Stomach (tissue), 9 donors: ENCODE data around the gene ATR. TPM values are rescaled to one million over a fixed set of nuclear protein-coding genes. Genes with fewer than 3 reads are reported as not detected.

Experiments used
- DNase-seq, 2 donors: peaks; one replicate each; pipeline versions ENCODE4 v3.0.0 to v3.0.0-alpha.2; 2013 to 2019
- H3K27ac ChIP-seq, 5 donors: fragments of 200-600 bp in 4 of 5; sonication (generic) in 4 of 5; one replicate each; pipeline ENCODE4 v1.5.1; 2013 to 2019; ENCODE audit warnings: mild to moderate bottlenecking in 1 of 5, moderate library complexity in 1 of 5
- H3K27me3 ChIP-seq, 3 donors: fragments of 200-600 bp; sonication (generic); one replicate each; pipeline ENCODE4 v1.5.1; 2017 to 2019; ENCODE audit warnings: mixed run types in 1 of 3
- H3K36me3 ChIP-seq, 4 donors: fragments of 200-600 bp; sonication (generic); 1 replicate in 3 of 4; 2 replicates in 1 of 4; pipeline ENCODE4 v1.5.1; 2016 to 2019
- H3K4me1 ChIP-seq, 4 donors: fragments of 200-600 bp; sonication (generic); one replicate each; pipeline ENCODE4 v1.5.1; 2016 to 2019
- H3K4me3 ChIP-seq, 4 donors: fragments of 200-600 bp; sonication (generic) in 3 of 4; one replicate each; pipeline ENCODE4 v1.5.1; 2016 to 2019; ENCODE audit warnings: mild to moderate bottlenecking in 1 of 4
- H3K9me3 ChIP-seq, 4 donors: fragments of 200-600 bp; sonication (generic); one replicate each; pipeline ENCODE4 v1.5.1; 2016 to 2019
- CTCF ChIP-seq, 7 experiments: fragments of 450-650 bp in 4 of 7; fragments of 200-600 bp in 3 of 7; sonication (generic) in 3 of 7; IDR thresholded peaks; one replicate each; pipeline ENCODE4 v1.5.1; 2016 to 2019; ENCODE audit warnings: antibody characterized with exemption in 7 of 7, control low read depth in 2 of 7, mild to moderate bottlenecking in 1 of 7
- EP300 ChIP-seq: sonication (generic); formaldehyde crosslinking; IDR thresholded peaks from one replicate; pipeline ENCODE4 v1.6.1; 2017; ENCODE audit warnings: antibody characterized with exemption
- POLR2A ChIP-seq, 4 donors: fragments of 450-650 bp; IDR thresholded peaks; one replicate each; pipeline ENCODE4 v1.6.1; 2016; ENCODE audit warnings: antibody characterized with exemption in 4 of 4, control low read depth in 2 of 4, mild to moderate bottlenecking in 1 of 4, moderate library complexity in 1 of 4
- POLR2AphosphoS5 ChIP-seq, 3 donors: sonication (generic); formaldehyde crosslinking; IDR thresholded peaks; one replicate each; pipeline ENCODE4 v1.6.1; 2016; ENCODE audit warnings: antibody characterized with exemption in 3 of 3
- WGBS, 5 donors: extraction: QIAGEN DNeasy Blood & Tissue Kit in 3 of 5; methylation state at CpG; one replicate each; pipeline versions ENCODE4 v1.1.5 to v1.1.7; 2013 to 2018; 5-methylcytosine and 5-hydroxymethylcytosine counted together
- intact Hi-C: fragments of 100-400 bp; cut with DNase I; formaldehyde crosslinking; loops from one replicate; pipeline ENCODE4 v1.15.1; 2023; ENCODE audit warnings: low total_unique reads
- polyA plus RNA-seq, 3 donors: library from polyadenylated mRNA; stranded (reverse); fragments of 200-250 nt; gene quantifications; one replicate each; pipeline ENCODE4 v1.2.3, GENCODE V29; 2013
- total RNA-seq, 5 donors: library from RNA; depleted of rRNA; stranded (reverse); fragments of >200 nt; gene quantifications; one replicate each; pipeline versions ENCODE4 v1.1.0 to v1.2.3, GENCODE V29; 2014 to 2016
- donor health status: healthy with polysubstance abuse.
- donor health status: Bipolar disorder and iron deficiency.
- donor health status: healthy.

Gene ATR
- total and polyA plus RNA-seq, 8 donors, result 6.0 to 51.0 (median 14.5) TPM

GRCh38 chr3:142467768-142468167 lies 110.8 kb downstream of the ATR start:
- no peak for DNase-seq
- intact Hi-C loops, result no loop called here
- Histone ChIP-seq H3K4me3 (no peak overlapping the region), H3K36me3 (peaks cover 0 to 28% (median 15%) of the 10 kb centered on the region in 4 donors), H3K27me3 (no peaks in the 10 kb centered on the region), H3K4me1 (no peaks in the 10 kb centered on the region), H3K9me3 (no peaks in the 10 kb centered on the region), H3K27ac (no peak overlapping the region)
- 93 to 99% (median 95%) methylated on average over 3 of the region's 3 CpGs for WGBS, 5 donors
- TF ChIP-seq POLR2A (IDR thresholded peaks at IDR 0.05) (no peak), CTCF (IDR thresholded peaks at IDR 0.05) (no peak), POLR2AphosphoS5 (IDR thresholded peaks at IDR 0.05) (no peak), EP300 (no peak)

GRCh38 chr3:142460689-142461088 lies 117.8 kb downstream of the ATR start:
- DNase-seq, result no peak
- Histone ChIP-seq H3K4me1 (no peaks in the 10 kb centered on the region), H3K27ac (no peak overlapping the region), H3K36me3 (peaks cover 0 to 80% (median 69%) of the 10 kb centered on the region in 4 donors), H3K4me3 (no peak overlapping the region), H3K27me3 (no peaks in the 10 kb centered on the region), H3K9me3 (no peaks in the 10 kb centered on the region)
- 89 to 92% (median 91%) methylated on average over 3 of the region's 3 CpGs for WGBS, 5 donors
- intact Hi-C loops, result no loop called here
- TF ChIP-seq CTCF (IDR thresholded peaks at IDR 0.05) (no peak), EP300 (no peak), POLR2AphosphoS5 (IDR thresholded peaks at IDR 0.05) (no peak), POLR2A (IDR thresholded peaks at IDR 0.05) (no peak)

GRCh38 chr3:142459929-142460328 lies 118.6 kb downstream of the ATR start:
- DNase-seq, result no peak
- intact Hi-C loops, result no loop called here
- Histone ChIP-seq H3K27ac (no peak overlapping the region), H3K36me3 (peaks cover 0 to 80% (median 71%) of the 10 kb centered on the region in 4 donors), H3K4me1 (no peaks in the 10 kb centered on the region), H3K27me3 (no peaks in the 10 kb centered on the region), H3K9me3 (no peaks in the 10 kb centered on the region), H3K4me3 (no peak overlapping the region)
- TF ChIP-seq EP300 (no peak), POLR2AphosphoS5 (IDR thresholded peaks at IDR 0.05) (no peak), CTCF (IDR thresholded peaks at IDR 0.05) (no peak), POLR2A (IDR thresholded peaks at IDR 0.05) (no peak)
- 74 to 90% (median 88%) methylated on average over 2 of the region's 2 CpGs for WGBS, 5 donors

- no peaks in the 10 kb centered on the region for H3K27me3 ChIP-seq
- H3K4me3 ChIP-seq, result no peak overlapping the region
- WGBS, 5 donors, result 76 to 96% (median 89%) methylated on average over 3 of the region's 3 CpGs
- intact Hi-C loops, result no loop called here
- TF ChIP-seq CTCF (IDR thresholded peaks at IDR 0.05) (no peak), POLR2A (IDR thresholded peaks at IDR 0.05) (no peak)
- H3K27ac ChIP-seq, result no peak overlapping the region
- H3K4me1 ChIP-seq, result no peaks in the 10 kb centered on the region
- H3K36me3 ChIP-seq, result peaks cover 0 to 73% (median 66%) of the 10 kb centered on the region in 4 donors
- no peak for DNase-seq
- no peaks in the 10 kb centered on the region for H3K9me3 ChIP-seq
Observed at GRCh38 chr3:142459096-142459495, 119.4 kb downstream of the ATR start.
